SK-N-SH treated with all-trans-retinoic acid at 6 μM for 48 hours (cell line): ENCODE measurements around the gene PSMA6.

Source experiments
- ATAC-seq: fragments of 200-7000 bp; cut with Tn5 transposase; 3 replicates; pipeline ENCODE4 v1.9.1; 2020; ENCODE audit warnings: mild to moderate bottlenecking, moderate library complexity
- ARNTL ChIP-seq: fragments of 450-650 bp; formaldehyde crosslinking; IDR thresholded peaks from 2 replicates; pipeline ENCODE4 v1.5.0; 2020; ENCODE audit warnings: low read depth, mild to moderate bottlenecking, moderate library complexity, borderline replicate concordance
- BACH2 ChIP-seq: fragments of 250-450 bp; sonication (Bioruptor Pico); IDR thresholded peaks from 2 replicates; pipeline ENCODE4 v1.9.0; 2021; ENCODE audit warnings: mild to moderate bottlenecking, borderline replicate concordance
- CREB5 ChIP-seq: fragments of 250-450 bp; sonication (Bioruptor Pico); IDR thresholded peaks from 2 replicates; pipeline ENCODE4 v1.5.1; 2020; ENCODE audit warnings: low read depth, mild to moderate bottlenecking, moderate library complexity
- CSDC2 ChIP-seq: fragments of 250-450 bp; sonication (Bioruptor Pico); IDR thresholded peaks from 2 replicates; pipeline ENCODE4 v1.5.0; 2020; ENCODE audit warnings: mild to moderate bottlenecking, moderate library complexity
- CSRNP3 ChIP-seq: fragments of 250-450 bp; sonication (Bioruptor Pico); IDR thresholded peaks from 2 replicates; pipeline ENCODE4 v1.5.1; 2021; ENCODE audit warnings: mild to moderate bottlenecking, moderate library complexity
- GLIS3 ChIP-seq: fragments of 250-450 bp; sonication (Bioruptor Pico); IDR thresholded peaks from 2 replicates; pipeline ENCODE4 v1.5.0; 2020; ENCODE audit warnings: mild to moderate bottlenecking, moderate library complexity
- ISL1 ChIP-seq: fragments of 250-450 bp; sonication (Bioruptor Pico); IDR thresholded peaks from 2 replicates; pipeline ENCODE4 v2.1.2; 2022; ENCODE audit warnings: mild to moderate bottlenecking, moderate library complexity
- OSR1 ChIP-seq: fragments of 250-450 bp; sonication (Bioruptor Pico); IDR thresholded peaks from 2 replicates; pipeline ENCODE4 v1.8.0; 2022; ENCODE audit warnings: moderate library complexity, mild to moderate bottlenecking, inconsistent platforms
- PATZ1 ChIP-seq: fragments of 250-450 bp; sonication (Bioruptor Pico); IDR thresholded peaks from 2 replicates; pipeline ENCODE4 v1.8.0; 2020; ENCODE audit warnings: mild to moderate bottlenecking, moderate library complexity, borderline replicate concordance
- POU6F1 ChIP-seq: fragments of 250-450 bp; sonication (Bioruptor Pico); IDR thresholded peaks from 2 replicates; pipeline ENCODE4 v1.8.0; 2021; ENCODE audit warnings: low read depth, mild to moderate bottlenecking, moderate library complexity, borderline replicate concordance
- PPARA ChIP-seq: fragments of 250-450 bp; sonication (Bioruptor Pico); IDR thresholded peaks from 2 replicates; pipeline ENCODE4 v1.5.0; 2020; ENCODE audit warnings: mild to moderate bottlenecking, borderline replicate concordance
- SNAI2 ChIP-seq: fragments of 250-450 bp; sonication (Bioruptor Pico); IDR thresholded peaks from 2 replicates; pipeline ENCODE4 v1.5.0; 2020; ENCODE audit warnings: mild to moderate bottlenecking, moderate library complexity
- TCF4 ChIP-seq: fragments of 250-450 bp; sonication (Bioruptor Pico); IDR thresholded peaks from 2 replicates; pipeline ENCODE4 v1.8.0; 2021; ENCODE audit warnings: mild to moderate bottlenecking, moderate library complexity, borderline replicate concordance
- TSHZ2 ChIP-seq: fragments of 250-450 bp; sonication (Bioruptor Pico); IDR thresholded peaks from 2 replicates; pipeline ENCODE4 v1.5.0; 2020; ENCODE audit warnings: mild to moderate bottlenecking, moderate library complexity
- ZC3H10 ChIP-seq: fragments of 250-450 bp; sonication (Bioruptor Pico); IDR thresholded peaks from 2 replicates; pipeline ENCODE4 v1.5.1; 2021; ENCODE audit warnings: mild to moderate bottlenecking, moderate library complexity
- ZFP3 ChIP-seq: fragments of 250-450 bp; sonication (Bioruptor Pico); IDR thresholded peaks from 2 replicates; pipeline ENCODE4 v1.5.0; 2020; ENCODE audit warnings: mild to moderate bottlenecking, moderate library complexity
- ZFP30 ChIP-seq: fragments of 450-650 bp; formaldehyde crosslinking; IDR thresholded peaks from 2 replicates; pipeline ENCODE4 v1.5.0; 2022; ENCODE audit warnings: mild to moderate bottlenecking, moderate library complexity
- ZNF565 ChIP-seq: fragments of 450-650 bp; formaldehyde crosslinking; conservative IDR thresholded peaks from 2 replicates; pipeline ENCODE4 v1.5.0; 2020; ENCODE audit warnings: low read depth, mild to moderate bottlenecking, moderate library complexity
- ZNF70 ChIP-seq: fragments of 450-650 bp; formaldehyde crosslinking; IDR thresholded peaks from 2 replicates; pipeline ENCODE4 v1.5.0; 2020; ENCODE audit warnings: mild to moderate bottlenecking, moderate library complexity
- ZNF8 ChIP-seq: fragments of 450-650 bp; formaldehyde crosslinking; IDR thresholded peaks from 2 replicates; pipeline ENCODE4 v1.5.0; 2020; ENCODE audit warnings: mild to moderate bottlenecking, moderate library complexity

The PSMA6 gene

GRCh38 chr14:35257809-35258208 is 34.4 kb upstream of the PSMA6 start:
- no peak for TF ChIP-seq ZC3H10
- no peak for TF ChIP-seq PPARA
- TF ChIP-seq CSDC2 (CRISPR knock-in tag), result no peak
- TF ChIP-seq GLIS3 (CRISPR knock-in tag), result no peak
- no peak for TF ChIP-seq SNAI2 (CRISPR knock-in tag)
- no peak for TF ChIP-seq PATZ1 (CRISPR knock-in tag)
- no peak for TF ChIP-seq ISL1 (CRISPR knock-in tag)
- TF ChIP-seq ZNF565 (CRISPR knock-in tag), result no peak
- no peak for TF ChIP-seq ZFP3
- no peak for TF ChIP-seq BACH2 (CRISPR knock-in tag)
- no peak; the same call in 2 of the 3 replicates for ATAC-seq

GRCh38 chr14:35258420-35258819 is 33.8 kb upstream of the PSMA6 start:
- TF ChIP-seq ARNTL (CRISPR knock-in tag) (no peak), PPARA (no peak), TCF4 (CRISPR knock-in tag) (no peak), POU6F1 (CRISPR knock-in tag) (no peak), ZFP3 (no peak), ZNF8 (CRISPR knock-in tag) (no peak), ZFP30 (CRISPR knock-in tag) (no peak), ZC3H10 (no peak), CREB5 (CRISPR knock-in tag) (no peak), CSRNP3 (CRISPR knock-in tag) (no peak), TSHZ2 (CRISPR knock-in tag) (no peak), GLIS3 (CRISPR knock-in tag) (no peak), CSDC2 (CRISPR knock-in tag) (no peak)
- no peak for ATAC-seq

GRCh38 chr14:35261774-35262173 is 30.4 kb upstream of the PSMA6 start:
- TF ChIP-seq CSRNP3 (CRISPR knock-in tag) (no peak), OSR1 (no peak), SNAI2 (CRISPR knock-in tag) (no peak), ARNTL (CRISPR knock-in tag) (no peak), BACH2 (CRISPR knock-in tag) (no peak), ZNF70 (CRISPR knock-in tag) (no peak), PPARA (no peak), ZC3H10 (no peak), ZFP3 (no peak), ISL1 (CRISPR knock-in tag) (no peak)
- TF ChIP-seq, all 23 proteins: peak for 0
- no peak for ATAC-seq
